Stimulated activated CD4-positive, alpha-beta T cell treated with anti-CD3 and anti-CD28 coated beads, Interleukin-12 subunit alpha, Interleukin-12 subunit beta, amount 100 ng/mL, for 4 hours (primary cell): ENCODE results near the gene OR4B1.

Experiments used
- DNase-seq: peaks from one replicate; pipeline ENCODE4 v3.0.0-alpha.2; 2020

Gene OR4B1

DNA sequence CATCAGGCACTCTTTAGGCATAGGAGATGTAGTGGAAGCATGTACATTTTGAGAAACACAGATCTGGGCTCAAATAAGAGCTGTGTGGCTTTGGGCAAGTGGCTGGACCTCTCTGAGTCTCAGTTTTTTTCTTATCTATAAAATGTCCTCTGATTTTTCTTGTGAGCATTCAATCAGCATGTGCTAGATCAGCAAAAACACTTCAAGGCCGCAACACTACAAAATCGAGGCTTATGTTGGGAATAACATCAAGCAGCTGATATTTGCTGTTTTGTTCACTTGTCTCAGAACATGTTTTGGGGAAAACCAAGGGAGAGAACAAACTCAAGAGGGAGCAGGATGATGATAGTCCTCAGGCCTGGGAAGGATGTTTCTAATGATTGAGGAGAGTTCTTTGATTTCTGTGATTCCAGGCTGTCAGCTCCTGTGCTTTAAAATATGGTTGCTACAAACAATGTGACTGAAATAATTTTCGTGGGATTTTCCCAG, 46.9 kb downstream of the OR4B1 start, which contains the start of gene OR4X1:
TSS of gene OR4X1 (plus strand) at position 439 of the 489 bp plus-strand sequence. CDS start at position 439, 0 bp downstream.
- DNase-seq: no peak
